GM21529 (cell line): Measurements from ENCODE around the gene PTGES3.
A peak's percentile ranks its signal among the peaks of the same experiment; 100 is the strongest.
"Not testable (repeated sequence)": the region's sequence is repeated elsewhere in the genome, so short reads cannot be mapped to it uniquely, and the experiment has no call there.

Source experiments
- ATAC-seq: cut with Tn5 transposase; IDR thresholded peaks from one replicate; pipeline ENCODE4 v1.9.1; 2021; ENCODE audit not compliant: unreplicated experiment

Gene PTGES3

GRCh38 chr12:56688129-56688845 is at the start of gene PTGES3:
Gene PTGES3, minus strand, starts transcription at chr12:56688284. Its CDS starts 285 bp downstream, at chr12:56687999.
- peak; percentile 55 for ATAC-seq

GRCh38 chr12:56728139-56728861 is 40.2 kb upstream of the PTGES3 start:
- ATAC-seq, result no peak

- not testable (repeated sequence) for ATAC-seq
Observed at GRCh38 chr12:56726196-56726675, 38.2 kb upstream of the PTGES3 start.

- ATAC-seq, result no peak
Observed at GRCh38 chr12:56725723-56726102, 37.6 kb upstream of the PTGES3 start.

GRCh38 chr12:56724972-56725722 is 37.1 kb upstream of the PTGES3 start, which contains the start of gene NACA:
Gene NACA, minus strand, starts transcription at chr12:56725299. Its CDS starts 778 bp downstream, at chr12:56724521.
- ATAC-seq, result peak; percentile 95

GRCh38 chr12:56724701-56724971 is 36.6 kb upstream of the PTGES3 start:
- ATAC-seq, result no peak

GRCh38 chr12:56723889-56724700 is 36.0 kb upstream of the PTGES3 start:
- ATAC-seq, result no peak

GRCh38 chr12:56723352-56723751 is 35.3 kb upstream of the PTGES3 start:
- no peak for ATAC-seq

GRCh38 chr12:56722832-56723231 is 34.7 kb upstream of the PTGES3 start:
- no peak for ATAC-seq

- ATAC-seq, result no peak
Observed at GRCh38 chr12:56721721-56722120, 33.6 kb upstream of the PTGES3 start.

- no peak for ATAC-seq
Observed at GRCh38 chr12:56721216-56721615, 33.1 kb upstream of the PTGES3 start.

GRCh38 chr12:56720731-56721151 is 32.7 kb upstream of the PTGES3 start:
- ATAC-seq, result no peak

- no peak for ATAC-seq
Observed at GRCh38 chr12:56719056-56719455, 31.0 kb upstream of the PTGES3 start.

GRCh38 chr12:56718636-56719035 is 30.6 kb upstream of the PTGES3 start:
- ATAC-seq, result no peak

GRCh38 chr12:56718149-56718548 is 30.1 kb upstream of the PTGES3 start:
- ATAC-seq, result no peak

- no peak for ATAC-seq
Observed at GRCh38 chr12:56716933-56717880, 29.1 kb upstream of the PTGES3 start.

GRCh38 chr12:56716458-56716857 is 28.4 kb upstream of the PTGES3 start:
- no peak for ATAC-seq

- ATAC-seq, result no peak
Observed at GRCh38 chr12:56715798-56716197, 27.7 kb upstream of the PTGES3 start.

GRCh38 chr12:56714431-56714929 is 26.4 kb upstream of the PTGES3 start:
- ATAC-seq, result no peak

- no peak for ATAC-seq
Observed at GRCh38 chr12:56713345-56713744, 25.3 kb upstream of the PTGES3 start.
